Smooth muscle cell of the umbilical artery (primary cell): ENCODE measurements around the gene NAGK. TPM values are rescaled to one million over a fixed set of nuclear protein-coding genes. Genes with fewer than 3 reads are reported as not detected.

Experiments
- total RNA-seq: library from RNA; depleted of rRNA; stranded (reverse); fragments of >200 nt; gene quantifications from 2 replicates; pipeline ENCODE4 v1.2.3, GENCODE V29; 2014

NAGK gene
- 57.3 and 61.8 TPM in 2 replicates for total RNA-seq

DNA sequence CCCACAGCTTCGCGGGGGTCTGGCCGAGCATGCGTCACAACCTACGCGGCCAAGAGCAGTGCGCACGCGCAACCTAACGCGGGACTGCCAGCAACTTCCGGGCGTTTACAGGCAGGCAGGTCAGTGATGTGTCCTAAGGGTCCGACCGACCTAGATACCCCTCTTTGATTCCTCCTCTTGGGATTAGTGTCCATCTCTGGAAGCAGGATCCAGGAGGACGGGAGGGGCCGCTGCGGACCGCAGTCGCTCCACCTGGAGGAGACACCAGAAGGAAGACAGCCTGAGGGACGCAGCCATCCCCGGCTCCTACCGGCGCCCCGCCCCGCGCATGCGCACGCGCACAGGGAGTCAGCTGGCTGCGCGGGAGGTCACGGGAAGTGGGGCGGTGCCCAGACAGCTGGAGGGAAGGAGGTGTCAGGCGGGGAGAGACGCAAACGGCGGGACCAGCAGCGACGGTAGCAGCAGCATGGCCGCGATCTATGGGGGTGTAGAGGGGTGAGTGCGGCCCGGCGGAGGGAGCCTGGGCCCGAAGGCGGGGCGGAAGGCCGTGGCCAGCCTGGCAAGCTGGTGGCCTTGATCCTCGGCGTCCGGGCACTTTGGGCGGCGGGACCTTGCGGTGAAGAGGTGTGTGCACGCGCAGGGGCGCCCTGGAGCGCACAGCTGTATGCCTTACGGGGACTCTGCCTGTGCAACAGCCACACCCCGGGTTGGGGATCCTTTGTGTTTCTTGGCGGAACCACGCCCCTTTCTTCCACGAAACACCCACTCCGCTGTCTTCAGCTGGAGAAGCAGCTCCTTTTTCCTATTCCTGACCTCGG is at the start of gene NAGK:
NAGK (plus strand) TSS at position 431 of the 818 bp plus-strand sequence; CDS start at position 467, 36 bp downstream.

Other genes starting within 250 kb of the NAGK start
- not detected in 2 replicates for gene CLEC4F, start 248.0 kb upstream of the NAGK start, total RNA-seq
- gene CD207, start 232.8 kb upstream of the NAGK start, total RNA-seq: not detected in 2 replicates
- gene VAX2, start 168.1 kb upstream of the NAGK start, total RNA-seq: 0.74 and 1.2 TPM in 2 replicates
- gene ATP6V1B1, start 132.7 kb upstream of the NAGK start, total RNA-seq: 0.89 and 1.8 TPM in 2 replicates
- gene ANKRD53, start 90.0 kb upstream of the NAGK start, total RNA-seq: 1.5 and 1.8 TPM in 2 replicates
- 39.8 and 69.0 TPM in 2 replicates for gene TEX261, start 73.8 kb upstream of the NAGK start, total RNA-seq
- 22.6 and 22.7 TPM in 2 replicates for gene MCEE, start 61.6 kb downstream of the NAGK start, total RNA-seq
- gene MPHOSPH10, start 62.0 kb downstream of the NAGK start, total RNA-seq: 20.8 and 27.9 TPM in 2 replicates
- gene PAIP2B, start 158.5 kb downstream of the NAGK start, total RNA-seq: 0.30 and 0.42 TPM in 2 replicates